GM12892 (cell line): ENCODE measurements around the gene ROCK2.

Source experiments
- DNase-seq: peaks from one replicate; pipeline ENCODE4 v3.0.0; 2011; ENCODE audit not compliant: insufficient read length
- FAIRE-seq: peaks from 2 replicates; lab custom pipeline; 2011; peaks lifted over from hg19 to GRCh38; lab: Jason Lieb, UNC
- POLR2A ChIP-seq: IDR thresholded peaks from 2 replicates; pipeline ENCODE4 v1.6.1; 2011; ENCODE audit warnings: low read depth, low read length, control low read depth
- POLR2AphosphoS5 ChIP-seq: IDR thresholded peaks from 2 replicates; pipeline ENCODE4 v1.6.1; 2011; ENCODE audit warnings: low read depth, low read length, control low read depth
- TAF1 ChIP-seq: IDR thresholded peaks from 2 replicates; pipeline ENCODE4 v1.6.1; 2011; ENCODE audit warnings: low read depth, mild to moderate bottlenecking, control low read depth, low read length, borderline replicate concordance

The ROCK2 gene

DNA sequence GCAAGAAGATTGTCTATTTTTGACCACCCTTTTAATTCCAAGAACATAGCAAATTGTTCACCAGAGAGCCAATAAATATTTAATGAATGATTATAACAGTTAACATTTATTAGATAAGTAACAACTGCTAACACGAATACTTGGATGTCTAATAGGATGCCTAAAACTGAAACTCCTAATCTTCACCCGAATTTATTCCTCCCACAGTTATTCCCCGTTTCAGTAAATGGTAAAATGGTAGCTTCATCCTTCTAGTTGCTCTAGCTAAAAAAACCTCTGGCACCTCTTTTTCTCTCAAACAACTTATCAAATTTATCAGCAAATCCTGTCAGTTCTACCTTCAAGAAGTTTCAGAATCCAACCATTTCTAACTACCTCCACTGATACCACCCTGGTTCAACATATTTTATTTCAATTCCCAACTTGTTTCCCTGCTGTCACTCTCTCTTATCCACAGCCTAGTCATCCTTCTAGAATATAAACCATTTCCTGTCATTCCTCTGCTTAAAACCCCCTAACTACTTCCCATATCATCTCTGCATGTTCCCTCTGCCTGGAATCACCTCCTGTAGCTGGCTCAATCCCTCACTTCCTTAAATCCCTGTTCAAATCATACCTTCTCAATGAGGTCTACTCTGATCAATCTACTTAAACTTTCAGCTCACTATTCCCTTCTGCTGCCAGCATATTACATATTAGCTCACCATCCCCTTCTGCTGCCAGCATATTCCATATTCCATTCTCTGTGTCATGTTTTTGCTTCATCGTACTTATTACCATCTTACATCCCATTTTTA is 93.8 kb downstream of the ROCK2 start:
- TF ChIP-seq TAF1 (no peak), POLR2AphosphoS5 (no peak), POLR2A (no peak)
- FAIRE-seq (no peak), DNase-seq (no peak)

DNA sequence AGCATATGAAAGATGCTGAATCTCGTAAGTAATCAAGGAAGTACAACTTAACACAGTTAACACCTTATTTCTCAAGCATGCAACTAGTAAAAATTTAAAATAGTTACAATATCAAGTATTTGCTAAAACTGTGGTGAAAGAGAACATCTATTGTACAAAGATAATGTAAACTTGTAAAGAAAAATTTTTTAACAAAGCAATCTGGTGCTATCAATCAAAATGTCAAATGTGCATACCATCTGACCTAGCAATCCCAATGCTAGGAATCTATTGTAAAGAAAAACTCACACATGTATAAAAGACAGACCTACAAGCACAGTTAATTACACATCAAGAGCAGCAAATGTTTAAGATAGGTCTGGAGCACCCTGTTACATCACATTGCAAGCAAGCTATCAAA is 99.1 kb downstream of the ROCK2 start:
- TF ChIP-seq POLR2AphosphoS5 = no peak
- TF ChIP-seq TAF1 = no peak
- no peak for TF ChIP-seq POLR2A
- DNase-seq = no peak
- no peak for FAIRE-seq

GRCh38 chr2:11244091-11244826 is 100.2 kb downstream of the ROCK2 start:
- DNase-seq (no peak), FAIRE-seq (no peak)
- TF ChIP-seq POLR2AphosphoS5 (no peak), POLR2A (no peak), TAF1 (no peak)

- TF ChIP-seq TAF1 (no peak), POLR2AphosphoS5 (no peak), POLR2A (no peak)
- FAIRE-seq = no peak
- no peak for DNase-seq
Measured at GRCh38 chr2:11243512-11243911, 100.9 kb downstream of the ROCK2 start.

GRCh38 chr2:11242542-11243174 is 101.8 kb downstream of the ROCK2 start:
- TF ChIP-seq POLR2AphosphoS5 = no peak
- TF ChIP-seq TAF1 = no peak
- no peak for TF ChIP-seq POLR2A
- FAIRE-seq (no peak), DNase-seq (no peak)

- DNase-seq (no peak), FAIRE-seq (no peak)
- no peak for TF ChIP-seq POLR2AphosphoS5
- no peak for TF ChIP-seq TAF1
- TF ChIP-seq POLR2A = no peak
Measured at GRCh38 chr2:11241412-11242203, 102.8 kb downstream of the ROCK2 start.

- TF ChIP-seq POLR2AphosphoS5 (no peak), TAF1 (no peak), POLR2A (no peak)
- FAIRE-seq = no peak
- DNase-seq = no peak
Measured at GRCh38 chr2:11239666-11240462, 104.6 kb downstream of the ROCK2 start.

DNA sequence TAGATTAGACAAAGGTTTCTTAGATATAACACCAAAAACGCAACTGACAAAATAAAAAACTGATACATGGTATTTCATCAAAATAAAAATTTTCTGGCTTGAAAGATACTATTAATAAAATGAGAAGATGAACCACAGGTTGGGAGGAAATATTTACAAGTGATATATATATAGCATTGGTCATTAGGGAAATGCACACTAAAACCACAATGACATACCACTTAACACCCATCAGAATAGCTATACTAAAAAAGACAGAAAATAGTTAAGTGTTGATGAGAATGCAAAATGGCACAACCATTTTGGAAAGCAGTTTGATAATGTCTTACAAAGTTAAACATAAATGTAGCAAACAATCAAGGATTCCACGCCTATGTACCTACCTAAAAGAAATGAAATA is 105.3 kb downstream of the ROCK2 start:
- TF ChIP-seq POLR2A = no peak
- TF ChIP-seq POLR2AphosphoS5 = no peak
- TF ChIP-seq TAF1 = no peak
- DNase-seq (no peak), FAIRE-seq (no peak)

DNA sequence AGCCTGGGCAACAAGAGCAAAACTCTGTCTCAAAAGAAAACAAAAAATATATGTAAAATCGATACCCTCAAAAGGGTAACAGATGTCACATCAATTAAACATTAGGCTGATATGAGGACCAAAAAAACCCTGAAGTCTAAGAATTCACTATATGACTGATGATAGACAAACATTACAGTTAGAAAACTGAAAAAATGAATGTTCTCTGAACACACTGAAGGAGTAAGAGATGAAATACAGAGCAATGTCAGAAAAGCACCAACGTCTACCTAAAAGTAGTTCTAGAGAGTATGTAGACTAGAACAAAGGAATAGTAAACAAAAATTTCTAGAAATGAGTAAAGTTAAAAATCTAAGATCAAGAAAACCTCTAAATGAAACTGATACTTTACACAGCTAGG is 107.3 kb downstream of the ROCK2 start:
- DNase-seq (no peak), FAIRE-seq (no peak)
- TF ChIP-seq POLR2AphosphoS5 = no peak

- TF ChIP-seq POLR2A = no peak
- TF ChIP-seq TAF1 = no peak
- TF ChIP-seq POLR2AphosphoS5 = no peak
- DNase-seq (no peak), FAIRE-seq (no peak)
Measured at GRCh38 chr2:11236335-11236734, 108.1 kb downstream of the ROCK2 start.

DNA sequence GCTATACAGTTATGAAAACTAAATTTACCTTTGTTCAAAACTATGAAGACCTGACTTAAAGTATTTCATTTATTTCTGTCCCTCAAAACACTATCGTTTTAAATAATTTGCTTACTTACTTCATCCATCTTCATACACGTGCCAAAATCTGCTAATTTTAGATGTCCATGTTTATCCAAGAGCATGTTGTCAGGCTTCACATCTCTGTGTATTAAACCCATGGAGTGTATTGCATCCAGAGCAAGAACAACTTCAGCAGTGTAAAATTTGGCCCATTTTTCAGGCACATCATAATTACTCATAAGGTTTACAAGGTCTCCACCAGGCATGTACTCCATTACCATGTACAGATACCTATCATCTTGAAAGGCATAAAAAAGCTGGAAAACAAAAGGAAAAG is 108.9 kb downstream of the ROCK2 start:
- TF ChIP-seq TAF1 (no peak), POLR2A (no peak), POLR2AphosphoS5 (no peak)
- FAIRE-seq (peak; percentile 38), DNase-seq (no peak)
